K562 (cell line): ENCODE results near the gene PATE3. TPM values are rescaled to one million over a fixed set of nuclear protein-coding genes. Genes with fewer than 3 reads are reported as not detected.

Experiments used
- ARNT ChIP-seq, 2 experiments: fragments of 450-650 bp; IDR thresholded peaks; 2 replicates each; pipeline ENCODE4 v1.6.1; 2016; ENCODE audit warnings: mild to moderate bottlenecking in 1 of 2
- BRD9 ChIP-seq: fragments of 450-650 bp; IDR thresholded peaks from 2 replicates; pipeline ENCODE4 v1.6.1; 2018; ENCODE audit warnings: low read depth; ENCODE audit not compliant: partially characterized antibody
- CHD1 ChIP-seq: fragments of 200-600 bp; sonication (generic); IDR thresholded peaks from one replicate; pipeline ENCODE4 v1.6.1; 2012; ENCODE audit warnings: mild to moderate bottlenecking, moderate library complexity, low read length, inconsistent platforms
- CTCF ChIP-seq, 3 experiments: IDR thresholded peaks in 2 of 3; conservative IDR thresholded peaks in 1 of 3; 2 replicates each; pipeline ENCODE4 v1.5.1; 2011 to 2012; ENCODE audit warnings: low read length in 3 of 3, mild to moderate bottlenecking in 3 of 3, control low read depth in 2 of 3, improper control_type of control experiment in 1 of 3, inconsistent platforms in 1 of 3, low read depth in 1 of 3, mixed read lengths in 1 of 3, moderate library complexity in 1 of 3; ENCODE audit not compliant: insufficient read depth in 2 of 3
- GTF3C2 ChIP-seq: IDR thresholded peaks from 3 replicates; pipeline ENCODE4 v1.6.1; 2011; ENCODE audit warnings: borderline replicate concordance, mild to moderate bottlenecking, moderate library complexity; ENCODE audit not compliant: insufficient read length; ENCODE audit errors: extremely low read depth
- HNRNPUL1 ChIP-seq: fragments of 200-400 bp; formaldehyde crosslinking; IDR thresholded peaks from 2 replicates; pipeline ENCODE4 v1.6.1; 2017; ENCODE audit warnings: low read length
- PATZ1 ChIP-seq: fragments of 250-450 bp; sonication (Bioruptor Pico); IDR thresholded peaks from 2 replicates; pipeline ENCODE4 v1.5.0; 2020; ENCODE audit warnings: mild to moderate bottlenecking, borderline replicate concordance
- TEAD2 ChIP-seq: fragments of 450-650 bp; IDR thresholded peaks from 2 replicates; pipeline ENCODE4 v1.6.1; 2016; ENCODE audit warnings: missing genetic modification characterization, control low read depth, missing compliant biosample characterization
- ZKSCAN8 ChIP-seq: fragments of 200-800 bp; sonication (Bioruptor generic); IDR thresholded peaks from 2 replicates; pipeline ENCODE4 v1.6.1; 2016; ENCODE audit warnings: missing genetic modification characterization, missing compliant biosample characterization
- polyA plus RNA-seq, 8 experiments: library from polyadenylated mRNA; depleted of rRNA in 4 of 8; stranded (reverse) in 5 of 8; unstranded in 3 of 8; fragments of >200 nt; fragmentation: Nextera tagmentation in 2 of 8; fragmentation: Illumina TruSeq in 1 of 8; extraction: Ambion mirVana in 2 of 8; extraction: Trizol in 1 of 8; gene quantifications; 2 replicates each; pipeline versions ENCODE4 v1.2.1 to v1.2.3, GENCODE V29; 2011 to 2014; ENCODE audit warnings: inconsistent platforms in 1 of 8, missing spikeins in 1 of 8
- total RNA-seq, 7 experiments: library from RNA; depleted of rRNA in 6 of 7; stranded (reverse); fragments of >200 nt in 6 of 7; fragmentation: Illumina TruSeq in 2 of 7; extraction: Trizol in 2 of 7; gene quantifications; 2 replicates each; pipeline versions ENCODE4 v1.2.1 to v1.2.3, GENCODE V29; 2011 to 2021; ENCODE audit warnings: low replicate concordance in 1 of 7
- TF ChIP-seq, protein P1 (sequence below): IDR thresholded peaks from 2 replicates; pipeline ENCODE4 v1.6.1; 2014; ENCODE audit warnings: antibody characterized with exemption
- TF ChIP-seq, protein P2 (sequence below): sonication (generic); formaldehyde crosslinking; IDR thresholded peaks from 2 replicates; pipeline ENCODE4 v1.9.0; 2022; ENCODE audit warnings: mild to moderate bottlenecking, missing genetic modification reagents
- TF ChIP-seq, protein P3 (sequence below): sonication (generic); formaldehyde crosslinking; IDR thresholded peaks from 2 replicates; pipeline ENCODE4 v1.5.0; 2020; ENCODE audit warnings: missing genetic modification reagents
- TF ChIP-seq, protein P4 (sequence below): sonication (generic); formaldehyde crosslinking; IDR thresholded peaks from 2 replicates; pipeline ENCODE4 v1.8.0; 2022; ENCODE audit warnings: mild to moderate bottlenecking, missing genetic modification reagents

PATE3 gene
- total and polyA plus RNA-seq, 9 of the 15 experiments (the other 6 are each of a cell fraction or from before 2014, with no cell fraction given): not detected

DNA sequence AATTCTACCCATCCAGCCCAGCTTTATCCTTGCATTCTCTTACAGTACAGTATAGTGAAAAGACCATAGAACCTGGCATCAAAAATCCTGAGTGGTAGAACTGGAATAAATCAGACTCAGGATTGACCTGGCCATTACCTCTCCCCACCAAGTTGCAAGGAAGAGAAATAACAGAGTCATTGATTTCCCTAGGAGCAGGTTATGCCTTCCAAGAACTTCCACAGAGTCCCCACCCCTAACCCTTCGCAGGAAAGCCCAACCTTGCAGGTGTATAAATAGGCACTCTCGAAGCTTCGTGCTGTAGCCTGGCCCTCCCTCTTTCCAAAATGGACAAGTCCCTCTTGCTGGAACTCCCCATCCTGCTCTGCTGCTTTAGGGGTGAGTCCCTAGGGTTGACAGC, 41.9 kb upstream of the PATE3 start, which contains the start of gene PATE1 (continued):
- TF ChIP-seq ARNT (IDR thresholded peaks at IDR 0.05): no peak
- no peak for TF ChIP-seq GTF3C2
- TF ChIP-seq, protein P1, sequence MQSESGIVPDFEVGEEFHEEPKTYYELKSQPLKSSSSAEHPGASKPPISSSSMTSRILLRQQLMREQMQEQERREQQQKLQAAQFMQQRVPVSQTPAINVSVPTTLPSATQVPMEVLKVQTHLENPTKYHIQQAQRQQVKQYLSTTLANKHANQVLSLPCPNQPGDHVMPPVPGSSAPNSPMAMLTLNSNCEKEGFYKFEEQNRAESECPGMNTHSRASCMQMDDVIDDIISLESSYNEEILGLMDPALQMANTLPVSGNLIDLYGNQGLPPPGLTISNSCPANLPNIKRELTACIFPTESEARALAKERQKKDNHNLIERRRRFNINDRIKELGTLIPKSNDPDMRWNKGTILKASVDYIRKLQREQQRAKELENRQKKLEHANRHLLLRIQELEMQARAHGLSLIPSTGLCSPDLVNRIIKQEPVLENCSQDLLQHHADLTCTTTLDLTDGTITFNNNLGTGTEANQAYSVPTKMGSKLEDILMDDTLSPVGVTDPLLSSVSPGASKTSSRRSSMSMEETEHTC: no peak
- TF ChIP-seq CTCF (IDR thresholded peaks at IDR 0.05 in 2 of 3, conservative IDR thresholded peaks at IDR 0.05 in 1 of 3; ENCODE audit: insufficient read depth in 2 of 3, low read depth in 1 of 3, low read length in 3 of 3): no peak
- TF ChIP-seq TEAD2 (tag): no peak
- TF ChIP-seq ZKSCAN8 (CRISPR knock-in tag): no peak
- TF ChIP-seq, protein P2, sequence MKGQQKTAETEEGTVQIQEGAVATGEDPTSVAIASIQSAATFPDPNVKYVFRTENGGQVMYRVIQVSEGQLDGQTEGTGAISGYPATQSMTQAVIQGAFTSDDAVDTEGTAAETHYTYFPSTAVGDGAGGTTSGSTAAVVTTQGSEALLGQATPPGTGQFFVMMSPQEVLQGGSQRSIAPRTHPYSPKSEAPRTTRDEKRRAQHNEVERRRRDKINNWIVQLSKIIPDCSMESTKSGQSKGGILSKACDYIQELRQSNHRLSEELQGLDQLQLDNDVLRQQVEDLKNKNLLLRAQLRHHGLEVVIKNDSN (CRISPR knock-in tag): no peak
- no peak for TF ChIP-seq HNRNPUL1
- TF ChIP-seq, protein P3, sequence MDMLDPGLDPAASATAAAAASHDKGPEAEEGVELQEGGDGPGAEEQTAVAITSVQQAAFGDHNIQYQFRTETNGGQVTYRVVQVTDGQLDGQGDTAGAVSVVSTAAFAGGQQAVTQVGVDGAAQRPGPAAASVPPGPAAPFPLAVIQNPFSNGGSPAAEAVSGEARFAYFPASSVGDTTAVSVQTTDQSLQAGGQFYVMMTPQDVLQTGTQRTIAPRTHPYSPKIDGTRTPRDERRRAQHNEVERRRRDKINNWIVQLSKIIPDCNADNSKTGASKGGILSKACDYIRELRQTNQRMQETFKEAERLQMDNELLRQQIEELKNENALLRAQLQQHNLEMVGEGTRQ (CRISPR knock-in tag): no peak
- TF ChIP-seq, protein P4, sequence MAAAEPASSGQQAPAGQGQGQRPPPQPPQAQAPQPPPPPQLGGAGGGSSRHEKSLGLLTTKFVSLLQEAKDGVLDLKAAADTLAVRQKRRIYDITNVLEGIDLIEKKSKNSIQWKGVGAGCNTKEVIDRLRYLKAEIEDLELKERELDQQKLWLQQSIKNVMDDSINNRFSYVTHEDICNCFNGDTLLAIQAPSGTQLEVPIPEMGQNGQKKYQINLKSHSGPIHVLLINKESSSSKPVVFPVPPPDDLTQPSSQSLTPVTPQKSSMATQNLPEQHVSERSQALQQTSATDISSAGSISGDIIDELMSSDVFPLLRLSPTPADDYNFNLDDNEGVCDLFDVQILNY (CRISPR knock-in tag): no peak
- no peak for TF ChIP-seq CHD1
- TF ChIP-seq BRD9: no peak
- TF ChIP-seq PATZ1 (CRISPR knock-in tag): no peak
